ENCODE measurements around the gene ATP8B3.

Gene ATP8B3

GRCh38 chr19:1757468-1758230 lies 54.4 kb downstream of the ATP8B3 start:
- no peak for DNase-seq (ENCODE audit: low read depth in 2 of 2)

DNA sequence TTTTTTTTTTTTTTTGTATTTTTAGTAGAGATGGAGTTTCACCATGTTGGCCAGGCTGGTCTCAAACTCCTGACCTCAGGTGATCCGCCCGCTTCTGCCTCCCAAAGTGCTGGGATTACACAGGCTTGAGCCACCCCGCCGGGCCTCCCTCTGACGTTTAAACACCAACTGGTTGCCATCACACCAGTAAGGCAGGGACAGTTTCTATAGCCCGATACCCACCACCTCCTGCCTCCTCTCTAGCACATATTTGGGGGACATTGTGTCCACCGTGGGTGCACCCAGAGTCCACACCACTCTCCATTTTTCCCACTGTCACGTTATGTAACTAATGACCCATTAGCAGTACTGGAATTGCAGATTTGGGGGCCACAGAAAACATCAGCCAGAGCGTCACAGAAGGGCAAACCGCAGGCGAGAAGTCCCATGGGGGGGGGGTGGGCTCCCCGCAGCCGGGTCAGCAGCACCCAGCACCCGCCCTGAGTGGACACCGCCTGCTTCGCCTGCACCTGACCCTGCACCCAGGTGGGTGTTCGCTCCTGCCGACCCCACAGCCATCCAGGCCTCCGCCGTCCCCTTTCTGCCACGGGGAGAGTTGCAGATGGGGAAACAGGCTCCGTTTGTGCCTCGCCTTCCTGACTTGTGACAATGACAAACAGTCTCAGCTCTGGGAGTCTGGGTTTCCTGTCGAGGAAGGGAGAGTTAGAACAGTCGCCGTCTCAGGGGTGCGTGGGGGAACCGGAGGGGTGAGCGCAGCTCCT lies 55.2 kb downstream of the ATP8B3 start:
- DNase-seq (ENCODE audit: low read depth in 2 of 2), result no peak

DNA sequence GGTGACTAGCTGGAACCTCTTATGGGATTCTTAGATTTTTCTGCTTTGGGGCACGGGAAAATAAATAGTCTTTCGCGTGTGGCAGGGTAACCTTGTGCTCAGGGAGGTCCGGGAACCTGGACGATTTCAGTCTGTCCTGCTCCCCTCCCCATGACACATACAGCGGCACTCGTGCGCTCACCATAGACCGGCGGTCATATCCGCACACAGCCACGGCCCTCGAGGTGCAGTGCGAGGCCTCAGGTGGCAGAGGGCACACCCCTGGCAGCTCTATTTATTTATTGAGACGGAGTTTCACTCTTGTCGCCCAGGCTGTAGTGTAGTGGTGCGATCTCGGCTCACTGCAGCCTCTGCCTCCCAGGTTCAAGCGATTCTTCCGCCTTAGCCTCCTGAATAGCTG lies 55.8 kb downstream of the ATP8B3 start:
- no peak for DNase-seq (ENCODE audit: low read depth in 2 of 2)

- no peak for DNase-seq (ENCODE audit: low read depth in 2 of 2)
Observed at GRCh38 chr19:1755467-1756171, 56.5 kb downstream of the ATP8B3 start.

- DNase-seq (ENCODE audit: low read depth in 2 of 2), result no peak
Observed at GRCh38 chr19:1754636-1755466, 57.2 kb downstream of the ATP8B3 start.

- DNase-seq (ENCODE audit: low read depth in 2 of 2), result no peak
Observed at GRCh38 chr19:1754018-1754635, 57.9 kb downstream of the ATP8B3 start.

DNA sequence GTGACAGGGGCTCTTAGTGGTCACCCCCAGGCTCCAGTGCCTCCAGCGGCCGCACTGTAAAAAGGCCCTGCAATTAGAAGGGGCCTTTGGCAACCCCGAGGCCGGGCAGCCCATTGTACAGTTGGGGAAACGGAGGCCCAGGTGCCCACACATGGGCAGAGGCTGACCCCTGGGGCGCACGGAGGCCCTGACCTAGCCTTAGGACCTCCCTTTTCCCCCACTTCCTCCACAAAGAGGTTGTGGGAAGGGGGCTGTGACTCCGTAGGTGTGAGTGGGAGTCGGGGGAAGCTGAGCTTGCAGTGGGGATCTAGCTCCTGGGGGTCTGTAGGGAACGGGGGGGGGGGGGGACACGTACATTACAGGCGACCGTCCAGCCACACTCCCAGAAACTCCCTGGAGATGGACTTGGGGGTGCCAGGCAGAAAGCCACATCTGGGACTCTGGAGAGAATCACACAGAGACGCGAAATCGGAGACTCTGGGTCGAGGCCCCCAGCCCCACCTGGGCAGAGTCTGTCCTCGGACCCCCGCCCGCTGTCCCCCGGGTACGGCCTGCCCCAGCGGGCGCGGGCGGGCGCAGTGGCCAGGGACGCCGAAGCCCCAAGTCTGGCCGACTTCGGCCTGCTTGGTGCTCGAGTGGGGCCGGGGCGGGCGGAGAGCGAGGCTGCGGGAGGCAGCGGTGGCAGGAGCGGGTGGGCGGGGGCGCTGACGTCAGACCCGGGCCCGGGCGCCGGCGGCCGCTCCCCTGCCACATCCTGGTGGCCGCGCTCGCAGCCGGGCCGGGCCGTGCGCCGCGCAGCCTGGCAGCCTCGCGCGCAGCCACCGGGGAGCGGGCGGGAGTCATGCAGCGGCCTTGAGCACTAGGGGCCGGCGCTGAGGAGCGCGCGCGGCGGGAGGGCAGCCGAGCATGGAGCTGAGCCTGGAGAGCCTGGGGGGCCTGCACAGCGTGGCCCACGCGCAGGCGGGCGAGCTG lies 59.0 kb downstream of the ATP8B3 start, which contains the start of gene ONECUT3:
ONECUT3 (plus strand) TSS at position 750 of the 972 bp plus-strand sequence; CDS start at position 907, 157 bp downstream.
- no peak for DNase-seq (ENCODE audit: low read depth in 2 of 2)

GRCh38 chr19:1752009-1752756 lies 59.9 kb downstream of the ATP8B3 start:
- DNase-seq (ENCODE audit: low read depth in 2 of 2), result no peak

DNA sequence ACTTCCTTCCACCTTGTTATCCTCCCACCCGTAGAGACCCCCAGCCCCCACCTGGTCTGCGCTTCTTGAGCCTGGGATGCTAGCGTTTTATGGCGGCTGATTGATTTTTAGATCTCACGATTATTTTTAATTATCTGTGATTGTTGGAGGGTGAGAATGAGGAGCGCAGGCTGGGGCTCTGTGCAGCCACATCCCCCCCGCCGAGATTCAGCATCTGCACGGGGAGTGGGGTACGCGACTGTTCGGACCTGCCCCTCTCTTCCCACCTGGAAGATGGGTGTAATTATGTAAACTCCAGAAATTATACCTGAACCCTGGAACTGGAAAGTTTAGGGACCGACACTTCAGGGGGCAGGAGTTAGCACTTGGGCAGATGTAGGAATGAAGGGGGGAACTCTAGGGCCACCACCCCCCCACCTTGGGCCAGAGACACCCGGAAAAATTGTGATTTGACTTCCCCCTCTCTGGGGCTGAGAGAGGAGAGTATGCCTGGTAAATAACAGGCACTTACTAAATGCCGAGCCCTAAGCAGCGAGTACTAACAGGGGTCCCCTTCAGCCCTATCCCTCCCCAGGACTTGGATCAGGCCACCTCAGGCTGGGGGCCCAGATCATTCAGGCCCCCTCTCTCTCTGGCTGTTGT lies 60.6 kb downstream of the ATP8B3 start:
- no peak for DNase-seq (ENCODE audit: low read depth in 2 of 2)

- no peak for DNase-seq (ENCODE audit: low read depth in 2 of 2)
Observed at GRCh38 chr19:1750343-1751021, 61.6 kb downstream of the ATP8B3 start.

DNA sequence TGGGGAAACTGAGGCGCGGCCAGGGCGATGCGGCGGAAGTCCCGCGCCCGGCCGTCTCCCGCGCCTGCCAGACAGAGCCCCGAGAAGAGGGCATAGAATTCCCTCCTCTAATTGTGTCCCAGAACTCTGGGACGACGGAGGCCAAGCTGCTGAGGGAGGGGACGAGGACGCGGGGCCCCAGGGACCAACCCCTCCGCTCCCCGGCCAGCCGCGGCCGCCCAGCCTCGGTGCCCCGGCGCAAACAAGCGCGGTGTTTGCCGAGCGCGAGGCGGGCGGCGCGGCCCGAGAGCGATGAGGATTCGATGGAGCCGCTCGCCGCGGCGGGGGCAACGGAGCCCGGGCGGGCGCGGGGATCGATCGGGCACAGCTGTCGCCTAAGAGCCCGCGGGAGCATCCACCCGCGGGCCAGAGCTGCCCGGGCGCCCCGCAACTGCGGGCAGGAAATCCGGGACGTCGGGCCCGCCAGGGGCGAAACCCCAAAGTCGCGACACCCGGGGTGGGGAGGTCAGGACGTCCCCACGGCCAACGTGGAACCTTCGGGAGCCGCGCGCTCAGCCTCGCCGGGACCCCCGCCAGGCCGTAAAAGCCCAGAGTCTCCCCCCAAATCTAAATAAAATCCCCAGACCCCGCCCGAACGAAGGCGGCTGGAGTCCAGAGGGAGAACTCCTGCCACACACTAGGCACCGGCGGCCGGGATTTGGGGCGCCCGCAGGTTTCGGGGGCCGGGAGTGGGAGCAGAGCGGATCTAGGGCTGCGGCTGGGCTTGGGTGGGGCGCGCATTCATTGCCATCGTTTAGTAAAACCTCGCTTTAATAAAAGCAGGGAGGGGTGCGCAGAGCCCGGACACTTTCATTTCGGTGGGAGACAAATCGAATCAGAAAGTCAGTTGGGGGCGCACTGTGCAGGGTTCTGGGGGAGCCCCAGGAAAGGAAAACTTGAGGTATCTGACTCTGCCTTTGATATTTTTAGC lies 62.4 kb downstream of the ATP8B3 start:
- no peak for DNase-seq (ENCODE audit: low read depth in 2 of 2)

- DNase-seq (ENCODE audit: low read depth in 2 of 2), result no peak
Observed at GRCh38 chr19:1748873-1749341, 63.2 kb downstream of the ATP8B3 start.

DNA sequence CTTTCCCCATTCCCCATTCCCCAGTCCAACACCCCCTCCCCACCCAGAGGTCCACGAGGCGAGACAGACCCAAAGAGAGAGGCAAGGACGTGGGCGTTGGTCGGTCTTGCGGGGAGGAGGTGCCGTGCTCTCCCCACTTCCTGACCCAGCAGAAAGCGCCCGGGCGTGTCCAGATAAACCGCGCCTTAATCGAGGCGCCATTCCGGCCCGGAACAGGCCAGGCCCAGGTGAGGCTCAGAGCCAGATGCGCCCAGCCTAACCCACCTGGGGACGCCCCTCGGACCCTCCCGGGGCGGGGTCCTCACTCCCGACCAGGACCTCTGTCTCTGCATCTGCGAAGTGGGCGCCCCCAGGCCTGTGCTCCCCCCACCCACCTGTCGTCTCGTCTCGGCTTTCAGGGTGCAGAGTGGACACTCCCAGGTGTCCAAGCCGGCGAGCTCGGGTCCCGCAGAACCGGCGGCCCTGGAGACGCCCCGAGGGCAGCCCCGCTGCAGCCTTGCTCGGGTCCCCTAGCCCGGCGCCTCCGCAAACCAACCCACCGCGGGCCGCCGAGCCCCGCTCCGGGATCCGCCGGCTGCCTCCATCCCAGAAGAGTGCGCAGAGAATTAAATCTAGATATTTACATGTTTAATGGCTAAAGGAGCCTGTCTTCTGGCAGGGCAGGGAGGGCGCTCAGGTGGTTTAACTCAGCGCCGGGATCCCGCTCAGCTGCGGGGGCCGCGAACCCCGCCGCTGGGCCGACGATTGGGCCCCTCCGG lies 63.8 kb downstream of the ATP8B3 start:
- DNase-seq (ENCODE audit: low read depth in 2 of 2), result no peak

GRCh38 chr19:1747285-1748114 lies 64.6 kb downstream of the ATP8B3 start:
- no peak for DNase-seq (ENCODE audit: low read depth in 2 of 2)
